Tibial artery (tissue), 4 donors: Measurements from ENCODE around the gene CDC42SE2.

Experiments
- DNase-seq, 2 donors: peaks; one replicate each; pipeline ENCODE4 v3.0.0-alpha.2; 2019
- H3K27ac ChIP-seq, 2 donors: fragments of 200-600 bp; sonication (generic) in 1 of 2; 1 replicate in 1 of 2; 2 replicates in 1 of 2; pipeline ENCODE4 v1.5.1; 2018 to 2019; ENCODE audit warnings: mild to moderate bottlenecking in 1 of 2
- H3K27me3 ChIP-seq, 2 donors: fragments of 200-600 bp; sonication (generic) in 1 of 2; one replicate each; pipeline versions ENCODE4 v1.5.1 to v1.6.0; 2016 to 2019
- H3K36me3 ChIP-seq, 3 donors: fragments of 200-600 bp; sonication (generic) in 2 of 3; one replicate each; pipeline ENCODE4 v1.5.1; 2016 to 2019; ENCODE audit warnings: mild to moderate bottlenecking in 2 of 3
- H3K4me1 ChIP-seq, 4 donors: fragments of 200-600 bp; sonication (generic) in 2 of 4; 1 replicate in 3 of 4; 2 replicates in 1 of 4; pipeline ENCODE4 v1.5.1; 2016 to 2019
- H3K4me3 ChIP-seq, 2 donors: fragments of 200-600 bp; sonication (generic) in 1 of 2; 1 replicate in 1 of 2; 2 replicates in 1 of 2; pipeline ENCODE4 v1.5.1; 2018 to 2019; ENCODE audit warnings: mild to moderate bottlenecking in 2 of 2
- H3K9me3 ChIP-seq, 3 donors: fragments of 200-600 bp; sonication (generic) in 1 of 3; one replicate each; pipeline ENCODE4 v1.5.1; 2016 to 2019
- intact Hi-C: fragments of 100-400 bp; cut with DNase I; formaldehyde crosslinking; loops from one replicate; pipeline ENCODE4 v1.15.0; 2023; ENCODE audit warnings: low total_unique reads
- TF ChIP-seq, protein P1 (sequence below), 2 experiments: fragments of 200-600 bp in 1 of 2; fragments of 450-650 bp in 1 of 2; IDR thresholded peaks; one replicate each; pipeline ENCODE4 v1.5.1; 2017 to 2019; ENCODE audit warnings: antibody characterized with exemption in 2 of 2, mild to moderate bottlenecking in 1 of 2, moderate library complexity in 1 of 2

The CDC42SE2 gene

GRCh38 chr5:131242728-131243255 lies 21.1 kb upstream of the CDC42SE2 start:
- no peak for DNase-seq
- Histone ChIP-seq H3K9me3 (peaks cover 0 to 14% (median 0%) of the 10 kb centered on the region in 3 donors), H3K36me3 (no peaks in the 10 kb centered on the region), H3K4me3 (no peak overlapping the region), H3K27me3 (no peaks in the 10 kb centered on the region), H3K27ac (no peak overlapping the region), H3K4me1 (no peaks in the 10 kb centered on the region)
- intact Hi-C loops, result no loop called here
- TF ChIP-seq, protein P1, sequence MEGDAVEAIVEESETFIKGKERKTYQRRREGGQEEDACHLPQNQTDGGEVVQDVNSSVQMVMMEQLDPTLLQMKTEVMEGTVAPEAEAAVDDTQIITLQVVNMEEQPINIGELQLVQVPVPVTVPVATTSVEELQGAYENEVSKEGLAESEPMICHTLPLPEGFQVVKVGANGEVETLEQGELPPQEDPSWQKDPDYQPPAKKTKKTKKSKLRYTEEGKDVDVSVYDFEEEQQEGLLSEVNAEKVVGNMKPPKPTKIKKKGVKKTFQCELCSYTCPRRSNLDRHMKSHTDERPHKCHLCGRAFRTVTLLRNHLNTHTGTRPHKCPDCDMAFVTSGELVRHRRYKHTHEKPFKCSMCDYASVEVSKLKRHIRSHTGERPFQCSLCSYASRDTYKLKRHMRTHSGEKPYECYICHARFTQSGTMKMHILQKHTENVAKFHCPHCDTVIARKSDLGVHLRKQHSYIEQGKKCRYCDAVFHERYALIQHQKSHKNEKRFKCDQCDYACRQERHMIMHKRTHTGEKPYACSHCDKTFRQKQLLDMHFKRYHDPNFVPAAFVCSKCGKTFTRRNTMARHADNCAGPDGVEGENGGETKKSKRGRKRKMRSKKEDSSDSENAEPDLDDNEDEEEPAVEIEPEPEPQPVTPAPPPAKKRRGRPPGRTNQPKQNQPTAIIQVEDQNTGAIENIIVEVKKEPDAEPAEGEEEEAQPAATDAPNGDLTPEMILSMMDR (IDR thresholded peaks at IDR 0.05), result no peak

- no peaks in the 10 kb centered on the region for H3K36me3 ChIP-seq
- no peaks in the 10 kb centered on the region for H3K27me3 ChIP-seq
- H3K9me3 ChIP-seq, result peaks cover 0 to 14% (median 0%) of the 10 kb centered on the region in 3 donors
- no peak overlapping the region for H3K27ac ChIP-seq
- no peaks in the 10 kb centered on the region for H3K4me1 ChIP-seq
- TF ChIP-seq, protein P1 (IDR thresholded peaks at IDR 0.05), result no peak
- intact Hi-C loops, result no loop called here
- no peak for DNase-seq
- no peak overlapping the region for H3K4me3 ChIP-seq
Measured at GRCh38 chr5:131245312-131245711, 18.5 kb upstream of the CDC42SE2 start.

GRCh38 chr5:131245948-131246347 lies 17.9 kb upstream of the CDC42SE2 start:
- H3K9me3 ChIP-seq, result peaks cover 0 to 14% (median 0%) of the 10 kb centered on the region in 3 donors
- H3K27me3 ChIP-seq, result no peaks in the 10 kb centered on the region
- no peaks in the 10 kb centered on the region for H3K4me1 ChIP-seq
- TF ChIP-seq, protein P1 (IDR thresholded peaks at IDR 0.05), result no peak
- H3K27ac ChIP-seq, result no peak overlapping the region
- no peak overlapping the region for H3K4me3 ChIP-seq
- no peak for DNase-seq
- intact Hi-C loops, result no loop called here
- H3K36me3 ChIP-seq, result no peaks in the 10 kb centered on the region

DNA sequence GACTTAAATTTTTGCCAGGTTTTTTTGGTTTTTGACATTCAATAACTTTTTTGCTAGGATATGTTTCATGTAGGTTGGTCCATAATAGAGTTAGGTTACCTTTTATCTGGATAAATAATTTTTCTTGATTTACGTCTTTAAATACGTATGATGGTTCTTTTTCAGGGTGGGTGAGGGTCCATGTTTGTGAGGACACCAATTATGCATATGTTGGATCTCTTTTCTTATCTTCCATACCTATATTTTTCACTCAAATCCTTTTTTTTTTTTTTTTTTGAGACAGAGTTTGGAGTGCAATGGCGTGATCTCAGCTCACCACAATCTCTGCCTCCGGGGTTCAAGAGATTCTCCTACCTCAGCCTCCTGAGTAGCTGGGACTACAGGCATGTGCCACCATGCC lies 17.3 kb upstream of the CDC42SE2 start:
- H3K27ac ChIP-seq, result no peak overlapping the region
- peaks cover 0 to 14% (median 0%) of the 10 kb centered on the region in 3 donors for H3K9me3 ChIP-seq
- TF ChIP-seq, protein P1 (IDR thresholded peaks at IDR 0.05), result no peak
- H3K36me3 ChIP-seq, result no peaks in the 10 kb centered on the region
- no peak for DNase-seq
- no peak overlapping the region for H3K4me3 ChIP-seq
- no peaks in the 10 kb centered on the region for H3K27me3 ChIP-seq
- intact Hi-C loops, result no loop called here
- H3K4me1 ChIP-seq, result no peaks in the 10 kb centered on the region

DNA sequence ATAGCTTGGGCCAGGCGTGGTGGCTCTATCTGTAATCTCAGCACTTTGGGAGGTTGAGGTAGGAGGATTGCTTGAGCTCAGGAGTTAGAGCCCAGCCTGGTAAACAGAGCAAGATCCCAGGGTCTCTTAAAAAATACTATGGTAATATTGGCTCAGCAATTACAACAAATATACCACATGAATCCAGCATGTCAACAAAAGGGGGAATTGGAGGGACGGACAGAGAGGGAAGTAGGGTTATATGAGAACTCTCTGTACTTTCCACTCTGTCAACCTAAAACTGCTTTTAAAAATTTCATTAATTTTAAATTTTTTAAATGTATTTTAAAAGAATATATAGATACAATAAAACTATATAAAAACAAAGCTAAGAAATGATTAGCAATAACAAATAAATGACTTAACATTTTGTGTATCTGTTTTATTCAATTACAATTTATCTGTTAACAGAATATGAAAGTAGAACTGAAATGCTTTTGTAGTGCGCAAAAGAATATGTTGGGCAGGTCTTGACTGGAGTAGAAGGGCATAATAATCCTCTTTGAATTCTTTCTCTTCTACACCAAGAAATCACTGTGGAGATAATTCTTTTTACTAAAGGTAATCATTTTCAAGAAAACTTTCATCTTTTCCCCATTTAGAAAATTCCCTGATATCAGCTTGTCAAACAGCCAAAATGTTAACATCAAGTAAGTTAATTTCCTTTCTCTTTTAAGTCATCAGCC lies 12.9 kb upstream of the CDC42SE2 start:
- no peaks in the 10 kb centered on the region for H3K27me3 ChIP-seq
- intact Hi-C loops, result no loop called here
- no peak overlapping the region for H3K4me3 ChIP-seq
- H3K4me1 ChIP-seq, result no peaks in the 10 kb centered on the region
- no peaks in the 10 kb centered on the region for H3K36me3 ChIP-seq
- no peak overlapping the region for H3K27ac ChIP-seq
- peaks cover 0 to 11% (median 0%) of the 10 kb centered on the region in 3 donors for H3K9me3 ChIP-seq
- TF ChIP-seq, protein P1 (IDR thresholded peaks at IDR 0.05), result no peak
- DNase-seq, result no peak
